ENCODE results near the gene CBX8. TPM values are rescaled to one million over a fixed set of nuclear protein-coding genes. Genes with fewer than 3 reads are reported as not detected.

CBX8 gene
- total and polyA plus RNA-seq, 2 donors (not counting 3 experiments of a cell fraction or from before 2014, with no cell fraction given), result 0.69 to 3.1 TPM

DNA sequence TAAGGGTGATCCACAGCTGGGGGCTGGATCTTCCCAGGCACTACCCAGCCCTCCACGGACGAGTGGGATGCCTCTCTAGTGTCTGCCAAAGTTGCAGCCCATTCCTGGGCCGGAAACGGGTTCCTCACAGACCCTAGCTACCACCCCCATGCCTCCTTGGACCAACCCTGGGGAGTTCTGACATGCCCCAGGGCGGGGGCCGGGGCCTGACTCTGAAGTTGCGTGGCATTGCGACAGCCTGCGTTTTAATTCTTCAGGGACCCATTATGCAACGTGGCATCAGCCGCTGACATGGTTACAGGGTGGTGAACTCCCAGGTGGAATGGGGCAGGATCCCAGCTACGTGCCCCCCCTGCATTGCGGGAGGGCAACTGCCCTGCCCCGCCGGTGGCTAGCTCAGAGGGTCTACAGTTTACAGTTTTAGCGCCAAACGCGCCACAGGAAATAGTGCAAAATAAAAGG, 39.7 kb upstream of the CBX8 start:
- no peak overlapping the region for H3K4me3 ChIP-seq (replicated peaks in 1 of 3; ENCODE audit: insufficient read depth in 1 of 3, low read depth in 1 of 3, low read length in 3 of 3)
- H3K9me1 ChIP-seq (replicated peaks; ENCODE audit: control insufficient read depth, extremely low read depth, insufficient read depth, low read length), result no peaks in the 10 kb centered on the region
- H3K27ac ChIP-seq (ENCODE audit: insufficient read depth, low read depth, low read length), result no peak overlapping the region
- dilution Hi-C loops (cut with MboI; ENCODE audit: extremely low pct_ligation_motif_present, low sequenced_read_pairs), result no loop called here
- H3K4me2 ChIP-seq (ENCODE audit: insufficient read depth, low read length), result no peak overlapping the region
- ChIA-PET CTCF (interaction anchor here (0.9 to 1.8 kb wide), 4 partner anchors 9 to 47 kb away, joined by 3 to 6 read pairs (median 5); no protein-coding TSS in a partner anchor), POLR2A (no interaction called here)
- FAIRE-seq, result no peak
- no peaks in the 10 kb centered on the region for H4K20me1 ChIP-seq (replicated peaks; ENCODE audit: control insufficient read depth, extremely low read depth, insufficient read depth, low read length)
- no peak overlapping the region for H2AFZ ChIP-seq (ENCODE audit: low read depth, low read length)
- H3K36me3 ChIP-seq (ENCODE audit: control insufficient read depth in 2 of 2, extremely low read depth in 1 of 2, insufficient read depth in 2 of 2, low read length in 2 of 2), result peaks cover 0 to 3% of the 10 kb centered on the region in 2 experiments
- H3K9me3 ChIP-seq (replicated peaks; ENCODE audit: control insufficient read depth, insufficient read depth, low read length), result no peaks in the 10 kb centered on the region
- H3K79me2 ChIP-seq (ENCODE audit: control insufficient read depth, insufficient read depth, low read length), result no peaks in the 10 kb centered on the region
- no peak for DNase-seq (ENCODE audit: low read depth, low spot score)
- H3K27me3 ChIP-seq (ENCODE audit: control insufficient read depth in 2 of 2, insufficient read depth in 2 of 2, low read length in 2 of 2), result peaks cover 13 to 19% of the 10 kb centered on the region in 2 experiments
- BruUV-seq (replicated peaks), result no TSS peak
- H3K4me1 ChIP-seq (ENCODE audit: control insufficient read depth, extremely low read depth, insufficient read depth, low read length), result peaks cover 7% of the 10 kb centered on the region
- intact Hi-C loops (cut with micrococcal nuclease), result no loop called here
- no peak overlapping the region for H3K9ac ChIP-seq (replicated peaks; ENCODE audit: extremely low read depth, insufficient read depth, low read length)
- no peak for TF ChIP-seq GATA2 (IDR thresholded peaks at IDR 0.05; ENCODE audit: insufficient read depth, insufficient read length, low read depth, low read length)
- no peak for TF ChIP-seq MYC (IDR thresholded peaks at IDR 0.05; ENCODE audit: low read depth, low read length)
- TF ChIP-seq, protein P1, sequence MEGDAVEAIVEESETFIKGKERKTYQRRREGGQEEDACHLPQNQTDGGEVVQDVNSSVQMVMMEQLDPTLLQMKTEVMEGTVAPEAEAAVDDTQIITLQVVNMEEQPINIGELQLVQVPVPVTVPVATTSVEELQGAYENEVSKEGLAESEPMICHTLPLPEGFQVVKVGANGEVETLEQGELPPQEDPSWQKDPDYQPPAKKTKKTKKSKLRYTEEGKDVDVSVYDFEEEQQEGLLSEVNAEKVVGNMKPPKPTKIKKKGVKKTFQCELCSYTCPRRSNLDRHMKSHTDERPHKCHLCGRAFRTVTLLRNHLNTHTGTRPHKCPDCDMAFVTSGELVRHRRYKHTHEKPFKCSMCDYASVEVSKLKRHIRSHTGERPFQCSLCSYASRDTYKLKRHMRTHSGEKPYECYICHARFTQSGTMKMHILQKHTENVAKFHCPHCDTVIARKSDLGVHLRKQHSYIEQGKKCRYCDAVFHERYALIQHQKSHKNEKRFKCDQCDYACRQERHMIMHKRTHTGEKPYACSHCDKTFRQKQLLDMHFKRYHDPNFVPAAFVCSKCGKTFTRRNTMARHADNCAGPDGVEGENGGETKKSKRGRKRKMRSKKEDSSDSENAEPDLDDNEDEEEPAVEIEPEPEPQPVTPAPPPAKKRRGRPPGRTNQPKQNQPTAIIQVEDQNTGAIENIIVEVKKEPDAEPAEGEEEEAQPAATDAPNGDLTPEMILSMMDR (IDR thresholded peaks at IDR 0.05; ENCODE audit: extremely low read depth in 1 of 2, insufficient read depth in 1 of 2, low read depth in 1 of 2, low read length in 2 of 2), result no peak
- TF ChIP-seq, protein P2, sequence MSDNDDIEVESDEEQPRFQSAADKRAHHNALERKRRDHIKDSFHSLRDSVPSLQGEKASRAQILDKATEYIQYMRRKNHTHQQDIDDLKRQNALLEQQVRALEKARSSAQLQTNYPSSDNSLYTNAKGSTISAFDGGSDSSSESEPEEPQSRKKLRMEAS (IDR thresholded peaks at IDR 0.05; ENCODE audit: insufficient read depth, insufficient read length), result no peak
- no peak for TF ChIP-seq JUN (IDR thresholded peaks at IDR 0.05; ENCODE audit: borderline replicate concordance, insufficient read depth, insufficient read length, low read depth)
- no peak for TF ChIP-seq POLR2AphosphoS5 (IDR thresholded peaks at IDR 0.05; ENCODE audit: insufficient read depth, low read depth, low read length)
- no peak for TF ChIP-seq POLR2A (IDR thresholded peaks at IDR 0.05; ENCODE audit: low read depth, low read length)
- TF ChIP-seq EZH2 (IDR thresholded peaks at IDR 0.05; ENCODE audit: borderline replicate concordance, low read depth, low read length, severe bottlenecking), result no peak
- no peak for TF ChIP-seq FOS (IDR thresholded peaks at IDR 0.05; ENCODE audit: borderline replicate concordance, insufficient read depth, low read length)
